SHP77 (cell line): ENCODE data around the gene CEPT1.

Experiments used
- DNase-seq, 2 experiments: peaks; one replicate each; lab custom pipeline; 2025; lab: John Stamatoyannopoulos, UW

The CEPT1 gene

DNA sequence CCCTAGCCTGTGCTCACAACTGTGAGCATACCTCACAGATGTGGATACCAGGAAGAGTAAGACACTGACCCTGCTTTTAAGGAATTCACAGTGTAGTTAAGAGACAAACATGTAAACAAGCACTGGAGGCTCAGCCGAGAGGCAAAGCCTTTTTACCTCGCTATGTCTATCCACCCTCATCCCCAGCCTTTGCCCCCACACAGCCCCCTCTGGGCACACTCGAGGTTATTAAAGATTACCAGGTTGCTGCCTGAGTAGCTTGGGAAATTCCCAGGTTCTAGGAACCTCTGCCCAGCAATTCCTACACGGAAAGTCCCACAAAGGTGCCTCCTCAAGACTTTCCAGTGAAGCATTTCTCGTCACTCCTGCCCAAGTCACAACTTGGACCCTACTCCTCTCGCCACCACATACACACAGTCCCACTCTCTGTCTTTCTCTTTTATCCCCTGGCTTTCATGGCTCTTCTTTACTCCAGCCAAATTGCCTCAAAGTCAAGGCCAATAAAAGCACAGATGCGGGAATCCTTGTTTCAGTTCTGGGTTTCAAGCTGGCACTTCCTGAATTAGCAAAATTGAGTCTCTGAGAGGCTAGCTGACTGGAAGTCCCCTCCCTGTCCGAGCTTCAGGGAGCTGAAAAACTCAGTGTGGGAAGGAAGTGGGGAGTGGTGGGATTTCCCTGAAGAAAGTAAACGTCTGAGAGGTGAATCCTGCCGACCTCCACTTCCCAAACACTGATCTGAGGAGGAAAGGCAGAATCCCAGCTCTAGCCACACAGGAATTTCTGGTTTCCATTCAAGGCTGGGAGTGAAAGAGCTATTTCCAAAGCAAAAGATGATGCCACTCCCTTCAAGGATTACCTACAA, 52.9 kb downstream of the CEPT1 start:
- DNase-seq = no peak

DNA sequence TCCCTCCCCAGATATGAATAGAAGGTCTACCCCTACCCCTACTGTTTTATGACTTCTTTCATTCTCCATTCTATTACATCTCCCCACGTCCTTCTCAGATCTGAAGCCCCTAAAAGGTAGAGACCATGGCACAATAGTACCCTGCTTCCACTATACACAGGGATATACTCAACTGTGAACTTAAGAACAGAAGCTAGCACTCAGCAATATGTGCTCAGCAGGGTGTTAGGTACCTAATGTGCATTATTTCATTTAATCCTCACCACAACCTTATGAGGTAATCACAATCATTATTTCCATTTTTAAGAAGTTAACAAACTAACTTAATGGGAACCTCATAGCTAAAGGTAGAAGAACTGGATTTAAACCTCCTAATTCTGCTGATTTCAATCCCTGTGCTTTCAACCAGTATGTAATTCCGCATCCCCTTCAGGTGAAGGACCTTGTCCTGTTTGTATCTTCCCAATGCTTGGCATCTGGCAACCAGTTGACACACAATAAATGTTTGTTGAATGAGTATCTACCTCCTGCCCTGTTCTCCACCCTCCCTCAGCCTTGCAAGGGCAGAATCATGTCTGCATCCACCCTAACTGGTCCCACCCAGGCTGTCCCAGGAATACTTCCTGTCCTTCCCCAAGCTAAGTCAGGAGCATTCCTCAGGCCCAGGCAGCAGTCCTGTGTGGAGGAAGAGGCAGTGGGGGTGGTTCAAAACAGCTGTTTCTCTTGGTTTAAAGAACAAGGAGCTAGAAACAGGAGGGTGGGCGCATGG, 53.9 kb downstream of the CEPT1 start:
- DNase-seq = no peak

- no peak for DNase-seq
These were observed 55.1 kb downstream of the CEPT1 start for GRCh38 chr1:111195002-111195684.

GRCh38 chr1:111196213-111196612, 56.2 kb downstream of the CEPT1 start:
- no peak for DNase-seq

DNA sequence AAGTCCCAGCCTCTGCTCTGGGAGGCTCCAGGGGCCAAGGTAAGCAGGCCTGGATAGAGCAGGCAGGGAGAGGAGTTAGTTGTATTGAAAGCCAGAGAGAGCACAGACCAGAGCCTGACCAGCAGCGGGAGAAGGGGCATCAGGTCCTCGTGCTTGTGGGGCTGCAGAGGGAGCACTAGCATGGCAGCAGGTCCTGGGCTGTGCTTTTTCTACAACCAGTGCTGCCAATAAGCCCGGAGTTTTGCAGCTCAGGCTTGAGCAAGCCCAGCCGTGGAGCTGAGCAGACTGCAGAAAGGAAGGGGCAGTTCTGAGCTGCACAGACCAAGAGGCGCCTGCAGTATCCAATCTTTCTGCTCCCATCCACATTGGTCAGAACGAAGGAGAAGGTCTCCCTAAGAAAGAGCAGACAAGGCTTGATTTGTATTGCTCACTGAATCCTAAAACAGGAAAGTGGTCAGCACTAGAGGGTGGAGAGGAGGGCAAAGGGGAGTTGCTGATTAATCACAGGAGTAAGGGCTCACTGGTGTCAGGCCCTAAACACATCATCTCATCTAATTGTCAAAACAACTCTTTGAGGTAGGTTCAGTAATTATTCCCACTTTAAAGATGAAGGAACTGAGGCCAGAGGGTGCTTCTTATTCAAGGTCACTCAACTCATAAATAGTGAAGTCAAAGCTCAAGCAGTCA, 57.7 kb downstream of the CEPT1 start:
- peak in 1 of 2 experiments; percentile 11 for DNase-seq

- DNase-seq = no peak
These were observed 58.8 kb downstream of the CEPT1 start for GRCh38 chr1:111198836-111199235.

DNA sequence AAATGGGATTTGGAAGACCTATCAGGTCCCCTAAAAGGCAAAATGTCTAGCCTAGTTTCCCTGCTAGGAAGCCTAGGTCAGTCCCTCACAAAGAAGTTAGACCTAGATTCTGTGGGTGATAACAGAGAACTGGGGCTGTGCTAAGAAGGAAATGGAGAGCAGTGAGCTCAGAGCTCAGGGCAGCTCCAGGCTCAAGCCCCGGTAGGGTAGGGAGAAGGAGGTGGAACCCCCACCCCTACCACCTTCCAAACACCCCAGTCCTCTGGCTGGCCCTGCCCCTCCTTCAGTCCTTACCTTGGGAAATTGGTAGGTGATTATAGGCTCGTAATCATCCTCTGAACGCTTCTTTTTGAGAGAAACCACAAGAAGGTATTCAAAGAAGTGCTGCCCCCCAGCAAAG, 59.3 kb downstream of the CEPT1 start:
- DNase-seq = no peak

DNA sequence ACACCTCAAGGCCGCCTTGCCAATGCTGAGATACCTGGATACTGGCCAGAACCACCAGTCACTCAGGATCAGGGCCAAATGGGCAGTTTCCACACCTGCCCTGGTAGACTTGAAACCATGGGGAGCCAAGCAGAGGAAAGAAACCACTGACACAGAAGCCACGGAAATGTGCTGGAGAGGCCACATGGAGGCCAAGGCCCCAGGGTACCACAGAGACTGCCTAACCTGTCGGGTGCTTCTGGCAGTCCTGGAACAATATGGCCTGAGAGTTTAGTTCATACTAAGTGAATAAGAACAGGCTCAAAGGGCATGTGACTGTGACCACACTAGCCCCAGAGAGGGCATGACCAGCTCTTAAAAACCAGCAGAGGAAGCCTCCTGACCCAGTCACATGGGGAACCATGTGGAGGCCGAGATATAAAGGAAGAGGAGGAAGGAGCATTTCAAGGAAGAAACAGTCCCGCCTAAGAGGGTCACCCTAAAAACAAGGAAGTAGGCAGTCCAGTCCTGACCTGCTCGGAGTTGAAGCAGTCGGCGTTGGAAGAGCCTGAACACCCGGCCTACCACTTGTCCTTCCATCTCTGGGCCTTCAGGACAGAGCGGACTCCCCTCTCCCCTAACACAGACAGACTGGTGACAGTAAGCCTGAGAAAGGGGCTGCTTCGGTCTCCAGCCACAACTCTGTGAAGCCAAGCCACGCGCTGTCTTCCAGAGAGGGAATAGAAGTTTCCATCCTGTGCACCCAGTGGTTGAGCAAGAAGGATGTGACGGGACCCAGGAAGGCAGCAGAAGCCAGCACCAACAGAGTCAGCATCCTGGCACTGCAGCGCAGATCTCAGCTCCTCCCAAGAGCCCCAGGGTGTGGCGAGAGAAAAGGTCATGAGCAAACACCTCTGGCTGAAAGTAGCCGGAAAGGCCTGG, 60.1 kb downstream of the CEPT1 start, which contains the start of gene DENND2D:
TSS of gene DENND2D (minus strand) at position 766 of the 921 bp plus-strand sequence. CDS start at position 579, 187 bp downstream.
- DNase-seq = no peak

DNA sequence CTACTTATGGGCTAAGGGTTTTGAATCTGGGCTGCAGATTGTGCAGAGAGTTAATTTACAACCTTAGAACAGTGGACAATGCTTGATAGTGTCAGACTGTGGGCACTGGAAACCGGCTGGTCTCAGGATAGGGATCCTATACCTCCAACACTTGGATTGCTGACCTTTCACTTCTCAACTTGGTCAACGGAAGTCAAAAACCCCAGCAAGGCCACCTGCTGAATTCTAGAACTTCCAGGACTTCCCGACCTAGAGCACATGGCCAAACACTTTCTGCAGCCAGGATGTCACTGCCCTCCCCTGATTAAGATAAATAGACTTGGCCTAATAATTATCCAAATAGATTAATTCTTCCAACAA, 60.8 kb downstream of the CEPT1 start:
- no peak for DNase-seq

DNA sequence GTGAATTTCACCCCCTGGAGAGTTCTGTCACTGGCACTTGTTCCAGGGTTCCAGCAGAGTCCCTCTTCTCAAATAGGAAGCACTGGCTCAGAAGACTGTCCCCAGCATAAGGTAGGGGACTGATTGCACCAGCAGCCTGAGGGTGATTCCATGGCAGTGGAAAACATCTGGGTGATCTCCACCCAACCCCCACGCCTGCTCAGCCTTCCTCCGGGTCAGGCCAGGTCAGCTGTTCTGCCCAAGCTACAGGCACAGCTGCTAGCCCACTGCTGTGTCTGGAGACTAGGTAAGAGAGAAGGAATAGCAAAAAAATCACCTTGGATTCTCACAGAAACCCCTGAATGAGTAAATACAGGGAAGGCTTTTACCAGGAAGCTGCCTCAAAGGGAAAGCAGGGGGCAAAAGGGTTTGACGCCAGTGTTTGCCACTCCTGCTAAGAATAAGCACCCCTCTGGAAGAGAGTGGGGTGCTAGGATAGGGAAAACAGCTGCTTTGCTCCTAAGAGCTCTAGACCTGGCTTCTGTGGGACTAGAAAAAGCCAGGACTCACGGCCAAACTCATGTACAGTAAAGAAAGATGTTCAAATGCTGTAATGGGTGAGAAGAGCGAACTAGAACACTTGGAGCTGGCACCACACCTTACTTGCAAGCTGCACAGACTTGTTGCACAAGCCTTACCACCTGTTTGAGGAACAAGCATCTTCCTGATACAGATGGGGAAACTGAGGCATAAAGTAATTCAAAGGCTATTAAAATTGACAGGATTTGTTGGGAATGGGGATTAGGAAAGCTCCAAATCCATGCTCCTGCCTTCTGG, 61.5 kb downstream of the CEPT1 start:
- no peak for DNase-seq

GRCh38 chr1:111202366-111202706, 62.3 kb downstream of the CEPT1 start:
- DNase-seq = no peak

- DNase-seq = no peak
These were observed 62.9 kb downstream of the CEPT1 start for GRCh38 chr1:111202707-111203623.

- DNase-seq = no peak
These were observed 63.7 kb downstream of the CEPT1 start for GRCh38 chr1:111203681-111204200.

- no peak for DNase-seq
These were observed 64.4 kb downstream of the CEPT1 start for GRCh38 chr1:111204201-111204982.

DNA sequence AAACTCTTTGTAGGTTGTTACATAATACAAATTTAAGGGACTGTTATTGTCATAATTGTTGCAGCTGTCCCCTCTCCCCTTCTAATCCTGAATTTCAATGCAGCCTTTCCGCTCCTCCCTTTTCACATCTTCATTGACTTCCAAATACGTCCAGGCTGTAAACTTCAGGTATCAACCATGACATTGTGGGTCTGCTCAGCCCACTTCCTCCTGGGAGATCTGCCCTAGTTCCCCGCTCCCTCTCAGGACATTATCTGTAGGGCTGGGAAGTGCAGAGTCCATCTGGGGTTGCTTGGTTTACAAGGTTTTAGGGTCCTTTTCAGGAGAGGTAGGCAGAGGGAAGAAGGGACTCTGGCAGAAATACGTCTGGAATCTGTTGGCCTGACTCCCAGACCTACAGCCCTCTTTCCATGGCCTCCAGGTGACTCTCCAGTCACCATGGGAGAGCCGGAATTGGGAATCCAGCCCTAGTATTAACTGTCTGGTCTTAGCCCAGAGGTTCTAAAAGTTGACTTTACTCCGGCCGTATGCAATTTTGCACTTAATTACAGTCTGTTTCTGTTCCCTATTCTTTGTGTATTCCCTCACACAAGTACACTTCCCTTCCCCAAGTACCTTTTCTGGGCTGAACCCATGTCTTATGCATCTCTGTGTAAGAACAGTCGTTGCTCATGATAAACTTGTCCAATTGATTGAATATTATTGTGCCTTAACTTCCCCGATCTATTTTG, 65.1 kb downstream of the CEPT1 start:
- no peak for DNase-seq

DNA sequence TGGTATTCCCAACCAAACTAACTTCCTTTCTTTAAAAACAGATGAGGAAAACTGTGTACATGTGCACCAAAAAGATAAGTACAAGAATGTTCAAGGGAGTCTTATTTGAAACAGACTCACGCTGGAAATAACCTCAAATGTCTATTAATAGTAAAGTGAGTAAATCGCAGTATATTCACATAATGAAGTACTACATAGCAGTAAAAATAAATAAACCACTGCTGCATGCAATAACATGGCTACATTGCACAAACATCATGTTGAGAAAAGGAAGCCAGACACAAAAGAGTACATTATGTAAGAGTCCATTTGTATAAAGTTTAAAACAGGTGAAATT, 65.7 kb downstream of the CEPT1 start:
- DNase-seq = no peak

- no peak for DNase-seq
These were observed 68.9 kb downstream of the CEPT1 start for GRCh38 chr1:111208921-111209320.
